Ectodermal cell (in vitro differentiated cells): ENCODE measurements around the gene LARGE2.

Source experiments
- H3K27ac ChIP-seq: 2 replicates; pipeline ENCODE4 v1.7.0; 2013; ENCODE audit warnings: mild to moderate bottlenecking, low read depth, low read length; ENCODE audit not compliant: insufficient read depth, poor library complexity, severe bottlenecking
- H3K27me3 ChIP-seq: 2 replicates; pipeline ENCODE4 v1.7.0; 2013; ENCODE audit warnings: mild to moderate bottlenecking, low read length; ENCODE audit not compliant: insufficient read depth, control insufficient read depth, poor library complexity, severe bottlenecking
- H3K36me3 ChIP-seq: one replicate; pipeline ENCODE4 v1.7.0; 2013; ENCODE audit warnings: low read length; ENCODE audit not compliant: control insufficient read depth, insufficient read depth
- H3K4me1 ChIP-seq: one replicate; pipeline ENCODE4 v1.7.0; 2013; ENCODE audit warnings: low read length; ENCODE audit not compliant: control insufficient read depth, insufficient read depth
- H3K4me3 ChIP-seq: 2 replicates; pipeline ENCODE4 v1.7.0; 2013; ENCODE audit warnings: low read depth, low read length, control low read depth; ENCODE audit not compliant: insufficient read depth
- H3K9me3 ChIP-seq: 2 replicates; pipeline ENCODE4 v1.7.0; 2013; ENCODE audit warnings: mild to moderate bottlenecking, low read length, moderate library complexity; ENCODE audit not compliant: control insufficient read depth
- WGBS, 2 experiments: methylation state at CpG; one replicate each; pipeline ENCODE4 v1.1.7; 2013; ENCODE audit warnings: missing lambda C conversion rate in 2 of 2; 5-methylcytosine and 5-hydroxymethylcytosine counted together

LARGE2 gene

GRCh38 chr11:45961751-45962240 is 39.3 kb downstream of the LARGE2 start:
- WGBS, 2 experiments: 95 to 97% methylated on average over 7 of the region's 7 CpGs
- Histone ChIP-seq H3K27me3 (no peaks in the 10 kb centered on the region), H3K36me3 (peaks cover 20% of the 10 kb centered on the region), H3K9me3 (no peaks in the 10 kb centered on the region), H3K27ac (no peak overlapping the region), H3K4me3 (no peak overlapping the region), H3K4me1 (no peaks in the 10 kb centered on the region)

GRCh38 chr11:45964911-45965389 is 42.5 kb downstream of the LARGE2 start:
- Histone ChIP-seq H3K36me3 (peaks cover 24% of the 10 kb centered on the region), H3K4me3 (no peak overlapping the region), H3K27me3 (no peaks in the 10 kb centered on the region), H3K27ac (no peak overlapping the region), H3K4me1 (no peaks in the 10 kb centered on the region), H3K9me3 (no peaks in the 10 kb centered on the region)
- WGBS, 2 experiments: 57 to 60% methylated on average over 9 of the region's 9 CpGs

- Histone ChIP-seq H3K27ac (no peak overlapping the region), H3K27me3 (no peaks in the 10 kb centered on the region), H3K4me1 (no peaks in the 10 kb centered on the region), H3K9me3 (no peaks in the 10 kb centered on the region), H3K36me3 (peaks cover 5% of the 10 kb centered on the region), H3K4me3 (no peak overlapping the region)
- 91 to 100% methylated on average over 1 to 2 of the region's 2 CpGs for WGBS, 2 experiments
These were observed 45.0 kb downstream of the LARGE2 start for GRCh38 chr11:45967506-45967905.

GRCh38 chr11:45968901-45969300 is 46.4 kb downstream of the LARGE2 start:
- H3K27ac ChIP-seq: no peak overlapping the region
- H3K4me1 ChIP-seq: no peaks in the 10 kb centered on the region
- peaks cover 5% of the 10 kb centered on the region for H3K36me3 ChIP-seq
- no peak overlapping the region for H3K4me3 ChIP-seq
- H3K9me3 ChIP-seq: no peaks in the 10 kb centered on the region
- WGBS, 2 experiments: 92 to 95% methylated on average over 2 of the region's 2 CpGs
- H3K27me3 ChIP-seq: no peaks in the 10 kb centered on the region

- H3K27me3 ChIP-seq: no peaks in the 10 kb centered on the region
- H3K36me3 ChIP-seq: no peaks in the 10 kb centered on the region
- H3K4me1 ChIP-seq: no peaks in the 10 kb centered on the region
- no peak overlapping the region for H3K27ac ChIP-seq
- H3K4me3 ChIP-seq: no peak overlapping the region
- H3K9me3 ChIP-seq: no peaks in the 10 kb centered on the region
- 97 to 99% methylated on average over 3 to 4 of the region's 4 CpGs for WGBS, 2 experiments
These were observed 51.1 kb downstream of the LARGE2 start for GRCh38 chr11:45973601-45974000.

GRCh38 chr11:45974806-45975205 is 52.4 kb downstream of the LARGE2 start:
- H3K27me3 ChIP-seq: no peaks in the 10 kb centered on the region
- WGBS, 2 experiments: 82 to 100% methylated on average over 1 of the region's 1 CpG
- H3K4me3 ChIP-seq: no peak overlapping the region
- H3K27ac ChIP-seq: no peak overlapping the region
- no peaks in the 10 kb centered on the region for H3K36me3 ChIP-seq
- no peaks in the 10 kb centered on the region for H3K4me1 ChIP-seq
- H3K9me3 ChIP-seq: no peaks in the 10 kb centered on the region
